Measurements from ENCODE around the gene FIGLA. TPM values are rescaled to one million over a fixed set of nuclear protein-coding genes. Genes with fewer than 3 reads are reported as not detected.

Gene FIGLA
- total RNA-seq, 1 donor from 2014 or later = not detected

Other genes starting within 250 kb of the FIGLA start
- not detected in 2 replicates for gene TGFA, start 236.8 kb downstream of the FIGLA start, total RNA-seq
- gene ADD2, start 22.4 kb downstream of the FIGLA start, total RNA-seq = 6.9 and 9.0 TPM in 2 replicates
- gene CLEC4F, start 30.0 kb upstream of the FIGLA start, total RNA-seq = 0.10 TPM in 1 of 2 replicates, not detected in the other
- gene CD207, start 45.2 kb upstream of the FIGLA start, total RNA-seq = not detected in 2 replicates
- not detected in 2 replicates for gene VAX2, start 109.9 kb upstream of the FIGLA start, total RNA-seq
- gene ATP6V1B1, start 145.3 kb upstream of the FIGLA start, total RNA-seq = not detected in 2 replicates
- not detected in 2 replicates for gene ANKRD53, start 188.0 kb upstream of the FIGLA start, total RNA-seq
- 89.4 and 97.4 TPM in 2 replicates for gene TEX261, start 204.2 kb upstream of the FIGLA start, total RNA-seq